ACC112 (cell line): ENCODE data around the gene AGPAT4.

Experiments used
- H2AFZ ChIP-seq: fragments of 200-600 bp; sonication (generic); one replicate; pipeline ENCODE4 v1.6.0; 2017; ENCODE audit warnings: antibody characterized with exemption, low read length; ENCODE audit not compliant: unreplicated experiment
- H3K27ac ChIP-seq: fragments of 200-600 bp; sonication (generic); 2 replicates; pipeline ENCODE4 v1.5.1; 2014; ENCODE audit warnings: low read depth, mild to moderate bottlenecking, antibody characterized with exemption, low read length, moderate library complexity
- H3K27me3 ChIP-seq: fragments of 200-600 bp; sonication (generic); 2 replicates; pipeline ENCODE4 v1.6.1; 2014; ENCODE audit warnings: mild to moderate bottlenecking, antibody characterized with exemption, low read length, moderate library complexity, mixed read lengths; ENCODE audit not compliant: insufficient read depth
- H3K36me3 ChIP-seq: fragments of 200-600 bp; sonication (generic); 2 replicates; pipeline ENCODE4 v1.6.1; 2016; ENCODE audit warnings: mild to moderate bottlenecking, antibody characterized with exemption, low read length, moderate library complexity, mixed read lengths; ENCODE audit not compliant: insufficient read depth
- H3K4me1 ChIP-seq: fragments of 200-600 bp; sonication (generic); one replicate; pipeline ENCODE4 v1.6.1; 2016; ENCODE audit warnings: low read length, mixed read lengths; ENCODE audit not compliant: insufficient read depth, unreplicated experiment, control insufficient read depth
- H3K4me3 ChIP-seq: fragments of 200-600 bp; sonication (generic); 2 replicates; pipeline ENCODE4 v1.5.1; 2014; ENCODE audit warnings: mild to moderate bottlenecking, low read depth, low read length
- H3K79me2 ChIP-seq: fragments of 200-600 bp; sonication (generic); one replicate; pipeline ENCODE4 v1.6.0; 2016; ENCODE audit warnings: low read length; ENCODE audit not compliant: control insufficient read depth, unreplicated experiment, insufficient read depth

The AGPAT4 gene

GRCh38 chr6:161268531-161269210 lies 5.2 kb downstream of the AGPAT4 start:
- H3K27me3 ChIP-seq = no peaks in the 10 kb centered on the region
- H3K27ac ChIP-seq = no peak overlapping the region
- H3K4me1 ChIP-seq = peaks cover 7% of the 10 kb centered on the region
- H3K36me3 ChIP-seq = no peaks in the 10 kb centered on the region
- no peak overlapping the region for H3K4me3 ChIP-seq
- no peak overlapping the region for H2AFZ ChIP-seq
- peaks cover 36% of the 10 kb centered on the region for H3K79me2 ChIP-seq

- H3K27me3 ChIP-seq = no peaks in the 10 kb centered on the region
- H3K4me3 ChIP-seq = no peak overlapping the region
- H3K36me3 ChIP-seq = no peaks in the 10 kb centered on the region
- peaks cover 19% of the 10 kb centered on the region for H3K79me2 ChIP-seq
- H3K27ac ChIP-seq = no peak overlapping the region
- no peak overlapping the region for H2AFZ ChIP-seq
- peaks cover 7% of the 10 kb centered on the region for H3K4me1 ChIP-seq
These were observed 7.2 kb downstream of the AGPAT4 start for GRCh38 chr6:161266513-161267230.

- no peaks in the 10 kb centered on the region for H3K36me3 ChIP-seq
- no peak overlapping the region for H2AFZ ChIP-seq
- peaks cover 12% of the 10 kb centered on the region for H3K79me2 ChIP-seq
- no peak overlapping the region for H3K27ac ChIP-seq
- peaks cover 7% of the 10 kb centered on the region for H3K4me1 ChIP-seq
- no peak overlapping the region for H3K4me3 ChIP-seq
- H3K27me3 ChIP-seq = no peaks in the 10 kb centered on the region
These were observed 7.9 kb downstream of the AGPAT4 start for GRCh38 chr6:161265975-161266374.

GRCh38 chr6:161265554-161265953 lies 8.3 kb downstream of the AGPAT4 start:
- no peak overlapping the region for H2AFZ ChIP-seq
- H3K4me1 ChIP-seq = peaks cover 7% of the 10 kb centered on the region
- H3K79me2 ChIP-seq = peaks cover 9% of the 10 kb centered on the region
- no peak overlapping the region for H3K27ac ChIP-seq
- no peaks in the 10 kb centered on the region for H3K27me3 ChIP-seq
- H3K4me3 ChIP-seq = no peak overlapping the region
- H3K36me3 ChIP-seq = no peaks in the 10 kb centered on the region

GRCh38 chr6:161264181-161264580 lies 9.7 kb downstream of the AGPAT4 start:
- no peak overlapping the region for H3K27ac ChIP-seq
- peaks cover 5% of the 10 kb centered on the region for H3K79me2 ChIP-seq
- peaks cover 7% of the 10 kb centered on the region for H3K4me1 ChIP-seq
- H3K4me3 ChIP-seq = no peak overlapping the region
- no peaks in the 10 kb centered on the region for H3K36me3 ChIP-seq
- no peaks in the 10 kb centered on the region for H3K27me3 ChIP-seq
- no peak overlapping the region for H2AFZ ChIP-seq

- no peak overlapping the region for H3K4me3 ChIP-seq
- H3K36me3 ChIP-seq = 0 out of 2 replicates have a peak, but pooled peaks cover 3% of the 10 kb centered on the region
- H3K79me2 ChIP-seq = peaks cover 4% of the 10 kb centered on the region
- H3K4me1 ChIP-seq = peaks cover 23% of the 10 kb centered on the region
- no peak overlapping the region for H3K27ac ChIP-seq
- no peaks in the 10 kb centered on the region for H3K27me3 ChIP-seq
- H2AFZ ChIP-seq = no peak overlapping the region
These were observed 12.0 kb downstream of the AGPAT4 start for GRCh38 chr6:161261816-161262215.

- H3K36me3 ChIP-seq = 0 out of 2 replicates have a peak, but pooled peaks cover 3% of the 10 kb centered on the region
- no peaks in the 10 kb centered on the region for H3K27me3 ChIP-seq
- H2AFZ ChIP-seq = no peak overlapping the region
- peaks cover 8% of the 10 kb centered on the region for H3K79me2 ChIP-seq
- H3K4me1 ChIP-seq = peaks cover 19% of the 10 kb centered on the region
- H3K27ac ChIP-seq = no peak overlapping the region
- H3K4me3 ChIP-seq = no peak overlapping the region
These were observed 12.5 kb downstream of the AGPAT4 start for GRCh38 chr6:161261325-161261724.

- peaks cover 16% of the 10 kb centered on the region for H3K4me1 ChIP-seq
- no peaks in the 10 kb centered on the region for H3K27me3 ChIP-seq
- H3K27ac ChIP-seq = 0 out of 2 replicates have a peak overlapping the region, but pooled peaks have one; percentile 98
- H2AFZ ChIP-seq = no peak overlapping the region
- peaks cover 11% of the 10 kb centered on the region for H3K79me2 ChIP-seq
- 0 out of 2 replicates have a peak, but pooled peaks cover 3% of the 10 kb centered on the region for H3K36me3 ChIP-seq
- no peak overlapping the region for H3K4me3 ChIP-seq
These were observed 14.6 kb downstream of the AGPAT4 start for GRCh38 chr6:161259302-161259701.

- Histone ChIP-seq H3K27me3 (no peaks in the 10 kb centered on the region), H3K36me3 (0 out of 2 replicates have a peak, but pooled peaks cover 3% of the 10 kb centered on the region), H3K4me3 (peak overlapping the region; percentile 60), H3K79me2 (peaks cover 11% of the 10 kb centered on the region), H3K4me1 (peaks cover 16% of the 10 kb centered on the region), H3K27ac (peak overlapping the region; percentile 98), H2AFZ (peak overlapping the region; percentile 11)
These were observed 15.9 kb downstream of the AGPAT4 start for GRCh38 chr6:161257793-161258457.

GRCh38 chr6:161256407-161256806 lies 17.5 kb downstream of the AGPAT4 start:
- Histone ChIP-seq H2AFZ (no peak overlapping the region), H3K27me3 (no peaks in the 10 kb centered on the region), H3K27ac (no peak overlapping the region), H3K79me2 (peaks cover 17% of the 10 kb centered on the region), H3K4me1 (peaks cover 16% of the 10 kb centered on the region), H3K36me3 (0 out of 2 replicates have a peak, but pooled peaks cover 3% of the 10 kb centered on the region), H3K4me3 (no peak overlapping the region)
